Activated CD4-positive, alpha-beta T cell treated with anti-CD3 and anti-CD28 coated beads for 4 hours (primary cell): Measurements from ENCODE around the gene HTR6.

ENCODE experiments used
- DNase-seq, 2 donors: peaks; one replicate each; pipeline ENCODE4 v3.0.0-alpha.2; 2020

Gene HTR6

GRCh38 chr1:19657511-19657910 is 7.2 kb upstream of the HTR6 start:
- DNase-seq = no peak

- DNase-seq = no peak
These were observed 6.5 kb upstream of the HTR6 start for GRCh38 chr1:19658186-19658585.

GRCh38 chr1:19661721-19662228 is 2.9 kb upstream of the HTR6 start:
- peak; percentile 36 to 54 for DNase-seq

- DNase-seq = no peak
These were observed 2.4 kb upstream of the HTR6 start for GRCh38 chr1:19662313-19662712.

- DNase-seq = no peak
These were observed 466 bp downstream of the HTR6 start for GRCh38 chr1:19665186-19665495.

GRCh38 chr1:19665496-19666465 is 1.1 kb downstream of the HTR6 start:
- DNase-seq = no peak

- no peak for DNase-seq
These were observed 4.2 kb downstream of the HTR6 start for GRCh38 chr1:19668888-19669287.

GRCh38 chr1:19670787-19671186 is 6.1 kb downstream of the HTR6 start:
- no peak for DNase-seq

- no peak for DNase-seq
These were observed 7.6 kb downstream of the HTR6 start for GRCh38 chr1:19672237-19672636.

- no peak for DNase-seq
These were observed 11.1 kb downstream of the HTR6 start for GRCh38 chr1:19675797-19676196.

- no peak for DNase-seq
These were observed 11.8 kb downstream of the HTR6 start for GRCh38 chr1:19676438-19676922.

GRCh38 chr1:19678493-19678892 is 13.8 kb downstream of the HTR6 start:
- DNase-seq = no peak

- no peak for DNase-seq
These were observed 14.3 kb downstream of the HTR6 start for GRCh38 chr1:19678931-19679453.

GRCh38 chr1:19679691-19680090 is 15.0 kb downstream of the HTR6 start:
- no peak for DNase-seq

GRCh38 chr1:19680644-19681043 is 16.0 kb downstream of the HTR6 start:
- DNase-seq = no peak

- DNase-seq = no peak
These were observed 17.6 kb downstream of the HTR6 start for GRCh38 chr1:19682257-19682656.

- no peak for DNase-seq
These were observed 18.2 kb downstream of the HTR6 start for GRCh38 chr1:19682901-19683300.

GRCh38 chr1:19683351-19683750 is 18.7 kb downstream of the HTR6 start:
- no peak for DNase-seq

GRCh38 chr1:19684677-19685076 is 20.0 kb downstream of the HTR6 start:
- no peak for DNase-seq

- DNase-seq = no peak
These were observed 21.3 kb downstream of the HTR6 start for GRCh38 chr1:19685994-19686393.

- DNase-seq = no peak
These were observed 22.7 kb downstream of the HTR6 start for GRCh38 chr1:19687414-19687813.

- DNase-seq = peak in 1 of 2 donors; percentile 34
These were observed 23.6 kb downstream of the HTR6 start for GRCh38 chr1:19688041-19688842.

- no peak for DNase-seq
These were observed 24.5 kb downstream of the HTR6 start for GRCh38 chr1:19689085-19689757.
